Prostate gland (tissue), 2 donors: Measurements from ENCODE around the gene MYOZ3.

Experiments
- CTCF ChIP-seq, 4 experiments: fragments of 200-600 bp in 2 of 4; fragments of 450-650 bp in 2 of 4; sonication (generic) in 2 of 4; IDR thresholded peaks; 1 replicate in 3 of 4; 2 replicates in 1 of 4; pipeline ENCODE4 v1.5.1; 2016 to 2019; ENCODE audit warnings: antibody characterized with exemption in 4 of 4, mild to moderate bottlenecking in 2 of 4, moderate library complexity in 2 of 4
- POLR2A ChIP-seq: fragments of 450-650 bp; IDR thresholded peaks from one replicate; pipeline ENCODE4 v1.6.1; 2016; ENCODE audit warnings: antibody characterized with exemption, mild to moderate bottlenecking

- TF ChIP-seq POLR2A, result no peak
- no peak for TF ChIP-seq CTCF (IDR thresholded peaks at IDR 0.05)
Observed at GRCh38 chr5:150641006-150641570, 20.0 kb upstream of the MYOZ3 start.
